ENCODE results near the gene COL6A6. TPM values are rescaled to one million over a fixed set of nuclear protein-coding genes. Genes with fewer than 3 reads are reported as not detected.

COL6A6 gene
- total RNA-seq, 1 experiment from 2014 or later = not detected

DNA sequence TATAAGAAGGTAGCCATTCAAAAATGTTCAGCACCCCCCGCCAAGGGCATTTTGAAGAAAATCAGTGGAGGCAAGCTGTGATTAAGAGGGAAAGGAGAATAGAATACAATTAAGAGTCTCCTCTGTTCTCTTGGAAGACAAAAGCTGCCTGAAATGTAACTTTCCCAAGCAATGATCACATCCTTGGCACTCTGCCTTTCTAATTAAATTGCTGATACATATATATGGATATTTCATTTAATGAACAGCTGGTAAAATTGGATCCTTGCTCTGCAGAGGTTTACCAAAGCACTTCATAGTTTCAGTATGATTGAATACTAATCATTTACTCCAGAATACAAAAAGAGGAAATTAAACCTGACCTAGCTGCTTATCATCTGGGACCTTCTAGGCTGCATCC, 10.4 kb downstream of the COL6A6 start:
- ChIA-PET POLR2A (ENCODE audit: unreplicated experiment) (interaction anchor here (0.6 kb wide), 1 partner anchor 1372 kb away, joined by 5 read pairs; no protein-coding TSS in a partner anchor), CTCF (no interaction called here)
- intact Hi-C loops (cut with micrococcal nuclease; ENCODE audit: unreplicated experiment) = no loop called here
- no peaks in the 10 kb centered on the region for H3F3A ChIP-seq (ENCODE audit: insufficient read depth, low read depth)
- no peaks in the 10 kb centered on the region for H3K9me2 ChIP-seq (ENCODE audit: insufficient read depth)
- no peak for DNase-seq
- no peaks in the 10 kb centered on the region for H3K79me2 ChIP-seq (ENCODE audit: low read depth)
- H2AFZ ChIP-seq = no peak overlapping the region
- TF ChIP-seq, protein P1, sequence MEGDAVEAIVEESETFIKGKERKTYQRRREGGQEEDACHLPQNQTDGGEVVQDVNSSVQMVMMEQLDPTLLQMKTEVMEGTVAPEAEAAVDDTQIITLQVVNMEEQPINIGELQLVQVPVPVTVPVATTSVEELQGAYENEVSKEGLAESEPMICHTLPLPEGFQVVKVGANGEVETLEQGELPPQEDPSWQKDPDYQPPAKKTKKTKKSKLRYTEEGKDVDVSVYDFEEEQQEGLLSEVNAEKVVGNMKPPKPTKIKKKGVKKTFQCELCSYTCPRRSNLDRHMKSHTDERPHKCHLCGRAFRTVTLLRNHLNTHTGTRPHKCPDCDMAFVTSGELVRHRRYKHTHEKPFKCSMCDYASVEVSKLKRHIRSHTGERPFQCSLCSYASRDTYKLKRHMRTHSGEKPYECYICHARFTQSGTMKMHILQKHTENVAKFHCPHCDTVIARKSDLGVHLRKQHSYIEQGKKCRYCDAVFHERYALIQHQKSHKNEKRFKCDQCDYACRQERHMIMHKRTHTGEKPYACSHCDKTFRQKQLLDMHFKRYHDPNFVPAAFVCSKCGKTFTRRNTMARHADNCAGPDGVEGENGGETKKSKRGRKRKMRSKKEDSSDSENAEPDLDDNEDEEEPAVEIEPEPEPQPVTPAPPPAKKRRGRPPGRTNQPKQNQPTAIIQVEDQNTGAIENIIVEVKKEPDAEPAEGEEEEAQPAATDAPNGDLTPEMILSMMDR (conservative IDR thresholded peaks at IDR 0.05) = no peak
- no peak for TF ChIP-seq EZH2 (IDR thresholded peaks at IDR 0.05; ENCODE audit: low read depth)
- no peak overlapping the region for H3K27ac ChIP-seq
- no TSS peak for BruUV-seq (replicated peaks)
- no peaks in the 10 kb centered on the region for H3K4me1 ChIP-seq (replicated peaks; ENCODE audit: insufficient read depth)
- no peaks in the 10 kb centered on the region for H4K20me1 ChIP-seq (ENCODE audit: insufficient read depth)
- H3K4me2 ChIP-seq = no peak overlapping the region
- peaks cover 64% of the 10 kb centered on the region for H3K27me3 ChIP-seq (ENCODE audit: insufficient read depth, low read depth)
- H3K4me3 ChIP-seq = no peak overlapping the region
- H3K9me3 ChIP-seq (ENCODE audit: insufficient read depth, low read depth) = no peaks in the 10 kb centered on the region
- no peaks in the 10 kb centered on the region for H3K36me3 ChIP-seq (ENCODE audit: low read depth)

DNA sequence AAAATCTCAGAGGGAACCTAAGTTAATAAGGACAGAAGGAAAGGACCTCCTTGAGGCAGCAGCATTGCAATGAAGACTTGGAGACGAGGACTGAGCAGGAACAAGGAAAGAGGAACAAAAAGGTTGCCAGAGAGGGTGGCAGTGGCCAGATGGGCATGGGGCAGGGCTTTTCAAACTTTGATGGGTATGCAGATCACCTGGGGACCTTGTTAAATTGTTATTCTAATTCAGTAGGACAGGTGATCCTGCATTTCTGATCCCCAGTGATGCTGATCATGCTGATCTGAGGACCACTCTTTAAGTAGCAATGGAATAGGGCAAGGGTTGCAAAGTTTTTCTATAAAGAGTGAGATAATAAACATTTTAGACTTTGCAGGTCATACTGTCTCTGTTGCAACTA, 11.1 kb downstream of the COL6A6 start:
- CTCF ChIA-PET = no interaction called here
- no peak for DNase-seq

DNA sequence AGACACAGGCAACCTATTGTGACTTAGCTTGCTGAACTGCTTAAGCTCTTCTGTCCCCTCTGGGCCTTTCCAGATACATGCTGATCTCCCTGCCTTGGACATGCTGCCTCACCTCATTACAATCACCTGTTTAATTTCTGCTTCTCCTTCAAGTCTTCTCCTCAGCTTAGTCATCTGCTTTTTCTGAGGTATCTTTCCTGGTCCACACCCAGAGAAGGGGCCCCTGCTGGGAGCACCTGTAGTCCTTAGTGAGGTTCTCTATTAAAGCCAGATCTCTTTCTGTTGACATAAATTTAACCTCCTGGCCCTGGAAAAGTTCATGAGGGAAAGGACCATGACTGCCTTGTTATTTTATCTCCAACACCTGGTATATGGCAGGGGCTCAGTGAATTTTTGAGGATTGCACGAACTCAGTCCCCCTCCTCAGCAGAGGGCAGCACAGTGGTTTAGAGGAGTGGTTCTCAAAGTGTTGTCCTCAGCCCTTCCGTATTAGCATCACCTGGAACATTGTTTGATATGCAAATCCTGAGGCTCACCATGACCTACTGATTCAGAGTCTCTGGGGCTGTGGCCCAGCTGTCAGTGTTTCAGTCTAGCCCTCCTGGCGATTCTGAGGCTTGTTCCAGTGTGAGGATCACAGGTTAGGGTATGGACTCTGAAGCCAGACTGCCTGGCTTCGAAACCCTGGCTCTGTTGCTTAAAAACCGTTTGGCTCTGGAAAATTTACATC, 12.7 kb downstream of the COL6A6 start:
- BruUV-seq (replicated peaks) = no TSS peak
- Histone ChIP-seq H4K20me1 (ENCODE audit: insufficient read depth) (no peaks in the 10 kb centered on the region), H3K79me2 (ENCODE audit: low read depth) (no peaks in the 10 kb centered on the region), H3K4me3 (no peak overlapping the region), H3K9me2 (ENCODE audit: insufficient read depth) (no peaks in the 10 kb centered on the region), H2AFZ (no peak overlapping the region), H3K4me2 (no peak overlapping the region), H3K36me3 (ENCODE audit: low read depth) (no peaks in the 10 kb centered on the region), H3F3A (ENCODE audit: insufficient read depth, low read depth) (no peaks in the 10 kb centered on the region), H3K4me1 (replicated peaks; ENCODE audit: insufficient read depth) (no peaks in the 10 kb centered on the region), H3K9me3 (ENCODE audit: insufficient read depth, low read depth) (no peaks in the 10 kb centered on the region), H3K27ac (no peak overlapping the region), H3K27me3 (ENCODE audit: insufficient read depth, low read depth) (peaks cover 55% of the 10 kb centered on the region)
- DNase-seq = no peak
- intact Hi-C loops (cut with micrococcal nuclease; ENCODE audit: unreplicated experiment) = no loop called here
- POLR2A ChIA-PET (ENCODE audit: unreplicated experiment) = no interaction called here
- CTCF ChIA-PET = no interaction called here
- TF ChIP-seq EZH2 (IDR thresholded peaks at IDR 0.05; ENCODE audit: low read depth) = no peak
- TF ChIP-seq, protein P1 (conservative IDR thresholded peaks at IDR 0.05) = no peak

More for the DNA sequence above, 11.1 kb downstream of the COL6A6 start:
- Histone ChIP-seq H3F3A (ENCODE audit: insufficient read depth, low read depth) (no peaks in the 10 kb centered on the region), H3K9me2 (ENCODE audit: insufficient read depth) (no peaks in the 10 kb centered on the region), H3K4me2 (no peak overlapping the region), H3K27ac (no peak overlapping the region), H3K36me3 (ENCODE audit: low read depth) (no peaks in the 10 kb centered on the region), H3K9me3 (ENCODE audit: insufficient read depth, low read depth) (no peaks in the 10 kb centered on the region), H3K27me3 (ENCODE audit: insufficient read depth, low read depth) (peaks cover 62% of the 10 kb centered on the region), H3K4me1 (replicated peaks; ENCODE audit: insufficient read depth) (no peaks in the 10 kb centered on the region), H3K79me2 (ENCODE audit: low read depth) (no peaks in the 10 kb centered on the region), H3K4me3 (no peak overlapping the region), H4K20me1 (ENCODE audit: insufficient read depth) (no peaks in the 10 kb centered on the region), H2AFZ (no peak overlapping the region)
- TF ChIP-seq, protein P1 (conservative IDR thresholded peaks at IDR 0.05) = no peak
- TF ChIP-seq EZH2 (IDR thresholded peaks at IDR 0.05; ENCODE audit: low read depth) = no peak
- BruUV-seq (replicated peaks) = no TSS peak
- POLR2A ChIA-PET (ENCODE audit: unreplicated experiment) = interaction anchor here (0.6 kb wide), 1 partner anchor 1371 kb away, joined by 5 read pairs; no protein-coding TSS in a partner anchor
- intact Hi-C loops (cut with micrococcal nuclease; ENCODE audit: unreplicated experiment) = no loop called here

Measured in PC-9 (cell line).